Measurements from ENCODE around the gene SNN.

SNN gene

GRCh38 chr16:11667824-11668622, at the start of gene SNN:
Gene SNN (plus strand): TSS chr16:11668455. CDS start chr16:11676060, 7,605 bp downstream.
- peak; percentile 48 for FAIRE-seq
- peak; percentile 98 for DNase-seq (ENCODE audit: insufficient read length, low spot score)

- FAIRE-seq: peak; percentile 80
- no peak for DNase-seq (ENCODE audit: insufficient read length, low spot score)
These were observed 48.9 kb upstream of the SNN start for GRCh38 chr16:11619327-11619851.

GRCh38 chr16:11620243-11621003, 47.8 kb upstream of the SNN start:
- no peak for DNase-seq (ENCODE audit: insufficient read length, low spot score)
- no peak for FAIRE-seq

DNA sequence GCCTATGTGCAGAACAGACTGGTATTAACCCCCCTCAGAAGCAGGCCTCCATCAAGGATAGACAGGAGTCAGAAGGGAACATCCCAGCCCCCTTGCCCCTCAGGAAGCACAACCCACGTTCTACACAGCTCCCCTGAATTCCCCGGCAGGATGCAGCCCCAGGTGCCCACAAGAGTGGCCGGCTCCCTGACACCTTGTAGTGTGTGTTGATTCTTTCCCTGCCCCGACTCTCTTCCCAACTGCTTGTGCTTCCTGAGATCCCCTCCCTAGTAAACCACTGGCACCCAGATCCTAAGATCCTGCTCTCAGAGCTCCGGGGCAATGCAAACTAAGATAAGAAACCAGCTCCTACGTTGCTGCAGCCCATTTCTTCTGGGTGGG, 46.7 kb upstream of the SNN start:
- DNase-seq (ENCODE audit: insufficient read length, low spot score) (no peak), FAIRE-seq (no peak)

- DNase-seq (ENCODE audit: insufficient read length, low spot score) (no peak), FAIRE-seq (peak; percentile 87)
These were observed 46.2 kb upstream of the SNN start for GRCh38 chr16:11621920-11622651.

DNA sequence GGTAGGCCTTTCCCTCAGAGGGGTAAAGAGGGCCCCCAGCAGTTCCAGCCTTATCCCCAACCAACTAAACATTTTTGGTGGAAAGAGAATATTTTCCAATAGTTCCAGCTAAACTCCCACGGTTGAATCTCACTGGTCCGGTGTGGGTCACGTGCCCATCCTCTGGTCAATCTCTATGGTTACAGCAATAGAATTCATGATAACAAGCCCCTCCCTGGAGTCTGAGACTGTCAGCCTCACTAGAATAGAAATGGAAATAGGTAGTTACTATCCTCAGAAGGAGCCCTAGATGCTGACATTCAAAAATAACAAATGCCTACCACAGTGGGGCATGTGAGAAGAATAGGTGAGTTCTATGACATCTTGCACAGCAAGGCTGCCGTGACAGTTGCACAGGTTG, 44.0 kb upstream of the SNN start:
- peak; percentile 37 for FAIRE-seq
- DNase-seq (ENCODE audit: insufficient read length, low spot score): no peak

DNA sequence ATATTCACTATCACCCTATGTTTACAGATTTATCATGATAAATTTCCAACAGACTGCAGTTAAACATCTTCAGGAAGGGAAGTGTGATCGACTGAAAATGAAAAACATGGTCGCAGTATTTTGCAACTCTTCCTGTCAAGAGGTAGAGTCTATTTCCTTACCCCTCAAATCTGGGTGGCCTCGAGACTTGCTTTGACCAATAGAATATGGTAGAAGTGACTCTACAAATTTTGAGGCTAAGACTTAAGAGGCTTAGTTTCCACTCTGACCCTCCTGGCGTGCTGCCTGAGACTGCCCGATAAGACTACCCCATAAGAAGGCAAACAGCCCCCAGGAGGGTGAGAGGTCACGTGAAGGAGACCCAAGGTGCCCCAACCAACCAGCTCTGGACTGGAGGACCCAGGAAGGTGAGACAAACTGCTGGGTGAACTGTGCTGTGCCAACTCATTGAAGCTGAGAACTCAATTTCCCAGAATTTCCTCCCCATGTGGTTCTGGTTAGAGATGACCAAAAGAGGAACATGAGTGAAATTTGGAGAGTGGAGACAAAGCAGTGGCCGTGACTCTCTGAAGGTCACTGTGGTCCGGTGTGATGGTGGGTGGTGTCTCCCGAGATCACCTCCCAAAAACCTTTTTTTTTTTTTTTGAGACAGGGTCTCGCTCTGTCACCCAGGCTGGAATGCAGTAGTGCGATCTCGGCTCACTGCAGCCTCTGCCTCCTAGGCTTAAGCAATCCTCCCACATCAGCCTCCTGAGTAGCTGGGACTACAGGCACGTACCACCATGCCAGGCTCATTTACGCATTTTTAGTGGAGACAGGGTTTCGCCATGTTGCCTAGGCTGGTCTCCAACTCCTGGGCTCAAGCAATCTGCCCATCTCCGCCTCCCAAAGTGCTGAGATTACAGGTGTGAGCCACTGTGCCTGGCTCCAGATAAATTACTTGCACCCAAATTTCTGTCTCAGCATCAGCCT, 43.3 kb upstream of the SNN start:
- DNase-seq (ENCODE audit: insufficient read length, low spot score): no peak
- FAIRE-seq: peak; percentile 52

- no peak for FAIRE-seq
- DNase-seq (ENCODE audit: insufficient read length, low spot score): no peak
These were observed 42.5 kb upstream of the SNN start for GRCh38 chr16:11625769-11626168.

- FAIRE-seq (no peak), DNase-seq (ENCODE audit: insufficient read length, low spot score) (no peak)
These were observed 41.5 kb upstream of the SNN start for GRCh38 chr16:11626657-11627291.

DNA sequence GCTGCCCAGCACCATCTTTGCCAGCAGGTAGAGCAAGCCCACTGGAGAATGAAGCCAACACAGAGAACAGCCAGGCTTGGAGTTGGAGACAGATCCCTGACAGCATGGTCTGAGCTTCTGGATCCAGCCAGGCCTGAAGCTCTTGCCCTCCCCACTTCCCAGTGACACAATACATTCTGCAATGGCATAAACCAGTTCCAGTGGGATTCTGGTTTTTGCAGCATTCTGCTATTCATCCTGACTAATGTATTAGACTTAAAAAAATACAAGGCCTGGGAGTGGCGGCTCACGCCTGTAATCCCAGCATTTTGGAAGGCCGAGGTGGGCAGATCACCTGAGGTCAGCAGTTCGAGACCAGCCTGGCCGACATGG, 41.0 kb upstream of the SNN start:
- DNase-seq (ENCODE audit: insufficient read length, low spot score) (no peak), FAIRE-seq (no peak)

DNA sequence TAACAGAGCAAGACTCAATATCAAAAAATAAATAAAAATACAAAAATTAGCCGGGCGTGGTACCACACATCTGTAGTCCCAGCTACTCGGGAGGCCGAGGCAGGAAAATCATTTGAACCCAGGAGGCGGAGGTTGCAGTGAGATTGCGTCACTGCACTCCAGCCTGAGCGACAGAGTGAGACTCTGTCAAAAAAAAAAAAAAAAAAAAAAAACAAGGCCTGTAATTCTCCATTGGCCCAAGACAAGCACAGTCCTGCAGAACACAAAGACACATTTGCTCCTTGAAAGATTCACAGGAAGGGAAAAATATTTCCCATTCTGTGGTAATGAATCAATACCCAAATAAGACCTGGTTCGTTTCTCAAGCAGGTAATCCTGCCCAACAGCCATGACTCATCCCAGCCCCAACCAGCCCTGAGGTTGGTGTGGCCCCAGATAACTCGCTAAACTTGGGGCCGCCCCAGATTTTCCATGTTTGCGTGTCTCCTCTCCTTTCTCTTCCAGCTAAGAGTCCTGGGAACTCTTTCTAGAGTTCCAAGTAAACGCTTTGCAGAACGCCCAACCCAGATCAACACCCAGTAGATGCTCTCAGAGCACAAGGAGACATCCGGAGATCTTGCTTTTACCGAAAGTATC, 40.3 kb upstream of the SNN start:
- no peak for FAIRE-seq

DNA sequence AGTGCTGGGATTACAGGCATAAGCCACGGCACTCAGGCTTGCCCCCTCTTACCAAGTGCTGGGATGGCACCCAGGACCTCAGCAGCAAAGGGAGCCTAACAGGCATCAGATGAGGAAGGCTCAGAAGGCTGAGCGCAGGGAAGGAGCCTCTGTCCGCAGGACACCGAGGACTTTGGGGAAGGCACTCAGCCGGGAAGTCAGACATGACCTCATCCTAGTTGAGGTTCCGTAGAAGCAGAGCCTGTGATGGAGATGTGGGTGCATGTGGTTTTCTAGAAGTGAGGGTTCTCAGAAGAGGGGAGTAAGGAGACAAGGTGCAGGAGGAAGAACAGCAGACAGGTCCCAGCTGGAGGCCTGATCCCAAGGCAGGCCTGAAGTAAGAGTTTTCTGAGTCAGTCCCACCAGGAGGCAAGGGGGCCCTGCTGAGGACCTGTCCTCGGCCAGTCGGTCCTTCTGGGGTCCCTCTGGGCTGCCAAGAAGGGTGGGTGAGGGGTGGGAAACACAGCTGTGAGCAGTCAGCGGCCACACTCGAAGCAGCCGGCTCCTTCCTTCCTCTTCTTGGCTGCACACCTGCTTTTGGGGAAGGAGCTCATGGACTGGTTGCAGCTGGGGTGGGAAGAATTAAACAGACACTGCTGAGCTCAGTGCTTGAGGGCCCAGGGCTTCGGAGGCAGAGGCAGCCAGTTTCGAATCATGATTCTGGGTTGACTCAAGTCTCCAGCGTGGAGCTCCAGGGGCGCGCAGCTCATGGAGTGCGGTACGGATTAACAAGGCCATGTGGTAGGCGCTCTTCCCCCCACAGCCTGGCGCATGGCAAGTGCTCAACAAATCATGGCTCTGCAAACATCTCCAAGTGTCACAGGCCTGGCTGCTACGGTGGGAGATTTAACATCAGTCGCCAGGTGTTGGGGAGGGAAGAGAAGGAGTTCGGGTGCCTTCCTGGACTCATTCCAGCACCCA, 38.9 kb upstream of the SNN start:
- FAIRE-seq (no peak), DNase-seq (ENCODE audit: insufficient read length, low spot score) (no peak)

More for the DNA sequence above, 40.3 kb upstream of the SNN start:
- DNase-seq (ENCODE audit: insufficient read length, low spot score): no peak

DNA sequence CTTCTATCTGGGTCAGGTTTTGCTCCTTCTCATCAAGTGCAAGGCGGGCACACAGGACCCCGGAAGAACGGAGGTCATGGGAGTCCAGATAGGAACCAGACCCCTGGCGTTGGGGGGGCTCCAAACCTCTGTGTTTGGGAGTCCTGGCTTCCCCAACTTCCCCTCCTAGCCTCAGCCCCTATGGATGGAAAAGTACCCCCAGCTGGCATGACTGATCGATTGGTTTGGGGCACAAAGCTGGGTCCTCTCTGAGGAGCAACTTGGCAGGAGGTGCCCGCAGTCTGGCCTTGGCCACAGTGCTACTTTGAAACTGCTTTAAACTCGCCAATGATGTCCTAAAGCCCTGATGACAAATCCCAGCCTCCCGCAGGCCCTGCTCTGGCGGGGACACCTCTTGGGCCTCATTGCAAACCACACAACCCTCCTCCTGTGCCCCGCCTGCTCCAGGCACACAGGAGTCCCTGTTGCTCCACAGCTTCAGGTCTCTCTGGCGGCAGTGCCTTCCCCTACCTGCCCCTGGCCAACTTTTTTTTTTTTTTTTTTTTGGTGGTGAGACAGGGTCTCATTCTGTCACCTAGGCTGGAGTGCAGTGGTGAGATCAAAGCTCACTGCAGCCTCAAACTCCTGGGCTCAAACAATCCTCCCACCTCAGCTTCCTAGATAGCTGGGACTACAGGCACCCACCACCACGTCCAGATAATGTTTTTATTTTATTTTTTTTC, 38.0 kb upstream of the SNN start:
- no peak for DNase-seq (ENCODE audit: insufficient read length, low spot score)
- FAIRE-seq: no peak

DNA sequence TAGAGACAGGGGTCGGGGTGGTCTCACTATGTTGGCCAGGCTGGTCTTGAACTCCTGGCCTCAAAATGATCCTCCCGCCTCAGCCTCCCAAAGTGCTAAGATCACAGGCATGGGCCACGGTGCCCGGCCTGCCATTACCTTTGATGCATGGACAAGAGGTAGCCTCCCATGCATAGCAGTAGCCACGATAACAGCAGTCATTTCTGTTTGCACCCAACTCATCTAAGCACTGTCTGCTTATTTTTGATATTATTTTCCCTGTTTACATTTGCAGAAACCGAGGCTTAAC, 37.5 kb upstream of the SNN start:
- FAIRE-seq: no peak
- no peak for DNase-seq (ENCODE audit: insufficient read length, low spot score)

GRCh38 chr16:11631214-11631613, 37.0 kb upstream of the SNN start:
- FAIRE-seq (no peak), DNase-seq (ENCODE audit: insufficient read length, low spot score) (no peak)

- DNase-seq (ENCODE audit: insufficient read length, low spot score): no peak
- no peak for FAIRE-seq
These were observed 35.8 kb upstream of the SNN start for GRCh38 chr16:11632455-11632939.

DNA sequence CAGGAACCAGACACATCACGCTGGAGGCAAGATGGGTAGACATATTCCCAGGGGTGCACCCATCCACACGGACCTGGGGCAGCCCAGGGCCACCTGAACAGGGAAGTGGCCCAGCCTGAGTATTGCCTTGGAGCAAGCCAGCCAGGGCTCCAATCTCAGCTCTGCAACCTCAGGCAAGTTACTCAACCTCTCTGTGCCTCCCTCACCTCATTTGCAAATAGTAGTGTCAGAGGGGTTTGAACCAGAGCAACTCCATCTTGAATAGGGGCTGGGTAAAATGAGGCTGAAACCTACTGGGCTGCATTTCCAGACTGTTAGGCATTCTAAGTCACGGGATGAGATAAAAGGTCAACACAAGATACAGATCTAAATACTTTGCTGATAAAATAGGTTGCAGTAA, 35.1 kb upstream of the SNN start:
- FAIRE-seq (no peak), DNase-seq (ENCODE audit: insufficient read length, low spot score) (no peak)

All from GM19239 (cell line).